CD14-positive monocyte (primary cell): ENCODE measurements around the gene RPL19. TPM values are rescaled to one million over a fixed set of nuclear protein-coding genes. Genes with fewer than 3 reads are reported as not detected.

Experiments
- DNase-seq, 3 donors: peaks; one replicate each; pipeline ENCODE4 v3.0.0-alpha.2; 2011 to 2022
- H2AFZ ChIP-seq: 2 replicates; pipeline ENCODE4 v1.6.0; 2012; ENCODE audit warnings: mild to moderate bottlenecking, low read depth, low read length, inconsistent platforms; ENCODE audit not compliant: insufficient read depth, poor library complexity, severe bottlenecking
- H3K27ac ChIP-seq, 2 donors: 1 replicate in 1 of 2; 2 replicates in 1 of 2; pipeline ENCODE4 v1.5.1; 2012 to 2013; ENCODE audit warnings: low read length in 2 of 2, control low read depth in 1 of 2, inconsistent platforms in 1 of 2, low read depth in 1 of 2, mild to moderate bottlenecking in 1 of 2
- H3K27me3 ChIP-seq, 2 donors: one replicate each; pipeline versions ENCODE4 v1.6.0 to v1.6.1; 2011 to 2013; ENCODE audit warnings: low read length in 2 of 2; ENCODE audit not compliant: control insufficient read depth in 2 of 2, insufficient read depth in 2 of 2
- H3K36me3 ChIP-seq, 2 donors: replicated peaks in 1 of 2; 1 replicate in 1 of 2; 2 replicates in 1 of 2; pipeline versions ENCODE4 v1.5.1 to v1.6.1; 2012 to 2013; ENCODE audit warnings: low read length in 2 of 2, control low read depth in 1 of 2, inconsistent platforms in 1 of 2, mild to moderate bottlenecking in 1 of 2; ENCODE audit not compliant: insufficient read depth in 2 of 2, control insufficient read depth in 1 of 2
- H3K4me1 ChIP-seq, 2 donors: 1 replicate in 1 of 2; 2 replicates in 1 of 2; pipeline versions ENCODE4 v1.5.1 to v1.6.1; 2012 to 2013; ENCODE audit warnings: low read length in 2 of 2, control low read depth in 1 of 2, inconsistent platforms in 1 of 2, mild to moderate bottlenecking in 1 of 2, moderate library complexity in 1 of 2; ENCODE audit not compliant: insufficient read depth in 2 of 2, control insufficient read depth in 1 of 2
- H3K4me2 ChIP-seq: replicated peaks from 2 replicates; pipeline ENCODE3; 2012; ENCODE audit warnings: low read length, moderate library complexity, mild to moderate bottlenecking; ENCODE audit not compliant: poor library complexity, severe bottlenecking; ENCODE audit errors: extremely low read depth
- H3K4me3 ChIP-seq, 3 experiments: fragments of 200-600 bp in 1 of 3; sonication (generic) in 1 of 3; replicated peaks in 1 of 3; 1 replicate in 2 of 3; 2 replicates in 1 of 3; pipeline ENCODE4 v1.5.1; 2011 to 2013; ENCODE audit warnings: low read length in 3 of 3, mild to moderate bottlenecking in 3 of 3, control low read depth in 2 of 3, low read depth in 2 of 3, inconsistent platforms in 1 of 3, moderate library complexity in 1 of 3
- H3K79me2 ChIP-seq: 2 replicates; pipeline ENCODE4 v1.6.0; 2012; ENCODE audit warnings: mild to moderate bottlenecking, control low read depth, inconsistent platforms, low read length, moderate library complexity; ENCODE audit not compliant: insufficient read depth
- H3K9ac ChIP-seq: 2 replicates; pipeline ENCODE4 v1.6.0; 2017; ENCODE audit warnings: low read length, mild to moderate bottlenecking; ENCODE audit not compliant: insufficient read depth, poor library complexity, severe bottlenecking
- H3K9me3 ChIP-seq, 2 donors: replicated peaks in 1 of 2; 1 replicate in 1 of 2; 2 replicates in 1 of 2; pipeline versions ENCODE4 v1.5.1 to v1.6.1; 2012 to 2013; ENCODE audit warnings: low read length in 2 of 2, control low read depth in 1 of 2; ENCODE audit not compliant: control insufficient read depth in 1 of 2, insufficient read depth in 1 of 2
- H4K20me1 ChIP-seq: 2 replicates; pipeline ENCODE4 v1.6.0; 2012; ENCODE audit warnings: mild to moderate bottlenecking, low read length, control low read depth, moderate library complexity; ENCODE audit not compliant: insufficient read depth
- H3K27ac Mint-ChIP-seq, 7 donors: one replicate each; pipeline ENCODE4 v1.8.0; 2020; ENCODE audit warnings: mild to moderate bottlenecking in 7 of 7, mixed read lengths in 7 of 7, moderate library complexity in 6 of 7, inconsistent platforms in 2 of 7
- H3K27me3 Mint-ChIP-seq, 3 donors: one replicate each; pipeline ENCODE4 v1.8.0; 2021 to 2022; ENCODE audit warnings: low read depth in 3 of 3, mild to moderate bottlenecking in 3 of 3, mixed read lengths in 3 of 3, moderate library complexity in 3 of 3, inconsistent platforms in 1 of 3
- H3K36me3 Mint-ChIP-seq, 2 donors: one replicate each; pipeline ENCODE4 v1.8.0; 2020; ENCODE audit warnings: mixed read lengths in 2 of 2, inconsistent platforms in 1 of 2, mild to moderate bottlenecking in 1 of 2
- H3K4me1 Mint-ChIP-seq: one replicate; pipeline ENCODE4 v1.8.0; 2020; ENCODE audit warnings: mild to moderate bottlenecking, mixed read lengths
- H3K4me3 Mint-ChIP-seq, 2 donors: one replicate each; pipeline ENCODE4 v1.8.0; 2020; ENCODE audit warnings: mild to moderate bottlenecking in 2 of 2, mixed read lengths in 2 of 2, moderate library complexity in 1 of 2
- H3K9me3 Mint-ChIP-seq, 7 donors: one replicate each; pipeline ENCODE4 v1.8.0; 2020 to 2022; ENCODE audit warnings: mixed read lengths in 7 of 7, mild to moderate bottlenecking in 6 of 7, moderate library complexity in 6 of 7, inconsistent platforms in 2 of 7
- CTCF ChIP-seq: fragments of 200-600 bp; IDR thresholded peaks from one replicate; pipeline ENCODE4 v1.8.0; 2022; ENCODE audit warnings: antibody characterized with exemption, mild to moderate bottlenecking
- WGBS: methylation state at CpG from one replicate; pipeline ENCODE4 v1.1.5; 2013; ENCODE audit warnings: missing lambda C conversion rate; ENCODE audit not compliant: insufficient coverage; 5-methylcytosine and 5-hydroxymethylcytosine counted together
- intact Hi-C, 2 donors: fragments of 100-400 bp; cut with micrococcal nuclease; formaldehyde crosslinking; loops; one replicate each; pipeline versions ENCODE4 v1.15.0 to v1.15.1; 2023
- polyA plus RNA-seq, 3 donors: library from polyadenylated mRNA; depleted of rRNA in 1 of 3; unstranded in 2 of 3; stranded (reverse) in 1 of 3; fragments of 300-500 nt in 2 of 3; fragments of >200 nt in 1 of 3; fragmentation: Illumina TruSeq in 2 of 3; gene quantifications; 1 replicate in 2 of 3; 2 replicates in 1 of 3; pipeline ENCODE4 v1.2.3, GENCODE V29; 2012 to 2021

RPL19 gene
- polyA plus RNA-seq, 3 donors, result 1,069 to 1,809 (median 1,232) TPM

GRCh38 chr17:39186481-39187002 lies 13.5 kb upstream of the RPL19 start:
- no peaks in the 10 kb centered on the region for H4K20me1 ChIP-seq
- H3K4me2 ChIP-seq, result no peak overlapping the region
- no peak overlapping the region for H3K4me3 ChIP-seq
- H3K4me3 Mint-ChIP-seq, result no peak overlapping the region
- no peaks in the 10 kb centered on the region for H3K4me1 ChIP-seq
- peaks cover 0 to 6% (median 0%) of the 10 kb centered on the region in 7 donors for H3K9me3 Mint-ChIP-seq
- TF ChIP-seq CTCF, result no peak
- H3K36me3 ChIP-seq, result peaks cover 52 to 70% of the 10 kb centered on the region in 2 donors
- H3K27ac ChIP-seq, result no peak overlapping the region
- no peak overlapping the region for H2AFZ ChIP-seq
- no peak for DNase-seq
- H3K79me2 ChIP-seq, result no peaks in the 10 kb centered on the region
- peaks cover 41 to 79% of the 10 kb centered on the region in 2 donors for H3K36me3 Mint-ChIP-seq
- WGBS, result 95% methylated on average over 6 of the region's 15 CpGs
- H3K4me1 Mint-ChIP-seq, result peaks cover 7% of the 10 kb centered on the region
- intact Hi-C loops, result no loop called here
- no peaks in the 10 kb centered on the region for H3K9me3 ChIP-seq
- no peaks in the 10 kb centered on the region for H3K27me3 ChIP-seq
- H3K27ac Mint-ChIP-seq, result no peak overlapping the region
- no peak overlapping the region for H3K9ac ChIP-seq
- peaks cover 0 to 4% (median 2%) of the 10 kb centered on the region in 3 donors for H3K27me3 Mint-ChIP-seq

- Histone ChIP-seq H3K27ac (no peak overlapping the region), H3K36me3 (peaks cover 59 to 77% of the 10 kb centered on the region in 2 donors), H3K4me3 (no peak overlapping the region), H3K9ac (no peak overlapping the region), H3K79me2 (no peaks in the 10 kb centered on the region), H2AFZ (no peak overlapping the region), H3K9me3 (no peaks in the 10 kb centered on the region), H3K4me2 (no peak overlapping the region), H3K27me3 (no peaks in the 10 kb centered on the region), H3K4me1 (no peaks in the 10 kb centered on the region), H4K20me1 (no peaks in the 10 kb centered on the region)
- peaks cover 0 to 4% (median 2%) of the 10 kb centered on the region in 3 donors for H3K27me3 Mint-ChIP-seq
- H3K27ac Mint-ChIP-seq, result peak overlapping the region in 1 of 7 donors; percentile 63
- 90% methylated on average over 4 of the region's 9 CpGs for WGBS
- no peak overlapping the region for H3K4me3 Mint-ChIP-seq
- peaks cover 7% of the 10 kb centered on the region for H3K4me1 Mint-ChIP-seq
- intact Hi-C loops, result no loop called here
- TF ChIP-seq CTCF, result no peak
- H3K9me3 Mint-ChIP-seq, result peaks cover 0 to 6% (median 0%) of the 10 kb centered on the region in 7 donors
- peaks cover 44 to 79% of the 10 kb centered on the region in 2 donors for H3K36me3 Mint-ChIP-seq
- DNase-seq, result no peak
Measured at GRCh38 chr17:39187152-39187830, 12.8 kb upstream of the RPL19 start.
